HEK293 (cell line): ENCODE measurements around the gene RAC2.

Experiments used
- CTCF ChIA-PET: fragments of 350-600 bp; formaldehyde crosslinking; extraction: SDS; loops from one replicate; lab custom pipeline; 2021; ENCODE audit warnings: antibody characterized with exemption; lab: Yijun Ruan, JAX
- POLR2A ChIA-PET: fragments of 300-600 bp; formaldehyde crosslinking; extraction: SDS; loops from one replicate; lab custom pipeline; 2020; ENCODE audit warnings: antibody characterized with exemption, inconsistent platforms; lab: Yijun Ruan, JAX
- H3K27ac ChIP-seq: fragments of 200-500 bp; sonication (Bioruptor generic); 2 replicates; pipeline ENCODE4 v1.5.1; 2014; ENCODE audit warnings: low read depth, low read length, control low read depth, inconsistent platforms; ENCODE audit errors: extremely low read depth
- H3K36me3 ChIP-seq, 2 experiments: fragments of 200-500 bp in 1 of 2; sonication (Bioruptor generic) in 1 of 2; 1 replicate in 1 of 2; 2 replicates in 1 of 2; pipeline ENCODE4 v1.5.1; 2014 to 2017; ENCODE audit warnings: inconsistent platforms in 2 of 2, low read length in 2 of 2; ENCODE audit not compliant: control insufficient read depth in 2 of 2, insufficient read depth in 1 of 2
- H3K4me1 ChIP-seq: fragments of 200-500 bp; sonication (Bioruptor generic); 2 replicates; pipeline ENCODE4 v1.5.1; 2014; ENCODE audit warnings: mild to moderate bottlenecking, low read length, inconsistent platforms; ENCODE audit not compliant: control insufficient read depth, insufficient read depth
- H3K4me3 ChIP-seq: 2 replicates; pipeline ENCODE4 v1.5.1; 2011; ENCODE audit warnings: low read depth, mild to moderate bottlenecking, control low read depth, low read length, moderate library complexity
- H3K9me3 ChIP-seq: fragments of 200-500 bp; sonication (Bioruptor generic); 2 replicates; pipeline ENCODE4 v1.5.1; 2014; ENCODE audit warnings: low read depth, low read length, inconsistent platforms; ENCODE audit not compliant: control insufficient read depth, insufficient read depth
- HIC1 ChIP-seq: fragments of 450-650 bp; formaldehyde crosslinking; IDR thresholded peaks from 2 replicates; pipeline ENCODE4 v1.5.1; 2016; ENCODE audit warnings: missing biosample characterization, missing genetic modification characterization
- KLF16 ChIP-seq: fragments of 450-650 bp; formaldehyde crosslinking; IDR thresholded peaks from 2 replicates; pipeline ENCODE4 v1.5.1; 2017; ENCODE audit warnings: missing biosample characterization, missing genetic modification characterization
- KLF17 ChIP-seq: fragments of 450-650 bp; formaldehyde crosslinking; IDR thresholded peaks from 2 replicates; pipeline ENCODE4 v1.5.1; 2016; ENCODE audit warnings: missing biosample characterization, missing genetic modification characterization
- KLF9 ChIP-seq: fragments of 450-650 bp; formaldehyde crosslinking; IDR thresholded peaks from 2 replicates; pipeline ENCODE4 v1.5.1; 2016; ENCODE audit warnings: missing biosample characterization, missing genetic modification characterization, low read depth
- PRDM4 ChIP-seq: fragments of 450-650 bp; formaldehyde crosslinking; IDR thresholded peaks from 2 replicates; pipeline ENCODE4 v1.5.1; 2017; ENCODE audit warnings: missing biosample characterization, missing genetic modification characterization
- TCF7L2 ChIP-seq: IDR thresholded peaks from 2 replicates; pipeline ENCODE4 v1.6.1; 2011; ENCODE audit warnings: low read depth, mild to moderate bottlenecking, inconsistent platforms, low read length, moderate library complexity, borderline replicate concordance
- TSHZ1 ChIP-seq: fragments of 450-650 bp; formaldehyde crosslinking; IDR thresholded peaks from 2 replicates; pipeline ENCODE4 v1.5.1; 2016; ENCODE audit warnings: missing biosample characterization, missing genetic modification characterization, borderline replicate concordance
- ZBTB49 ChIP-seq: fragments of 450-650 bp; formaldehyde crosslinking; IDR thresholded peaks from 2 replicates; pipeline ENCODE4 v1.5.1; 2016; ENCODE audit warnings: missing biosample characterization, missing genetic modification characterization, low read depth
- ZBTB7A ChIP-seq: fragments of 450-650 bp; formaldehyde crosslinking; IDR thresholded peaks from 2 replicates; pipeline ENCODE4 v1.5.1; 2016; ENCODE audit warnings: low read depth, missing biosample characterization, missing genetic modification characterization
- ZNF10 ChIP-seq: fragments of 450-650 bp; formaldehyde crosslinking; IDR thresholded peaks from 2 replicates; pipeline ENCODE4 v1.5.1; 2017; ENCODE audit warnings: missing biosample characterization, missing genetic modification characterization
- ZNF18 ChIP-seq: fragments of 450-650 bp; formaldehyde crosslinking; IDR thresholded peaks from 2 replicates; pipeline ENCODE4 v1.5.1; 2016; ENCODE audit warnings: missing biosample characterization, missing genetic modification characterization
- ZNF366 ChIP-seq: fragments of 450-650 bp; formaldehyde crosslinking; conservative IDR thresholded peaks from 2 replicates; pipeline ENCODE4 v1.5.1; 2016; ENCODE audit warnings: missing biosample characterization, missing genetic modification characterization
- ZNF398 ChIP-seq: fragments of 450-650 bp; formaldehyde crosslinking; IDR thresholded peaks from 2 replicates; pipeline ENCODE4 v1.5.1; 2017; ENCODE audit warnings: missing biosample characterization, missing genetic modification characterization
- ZNF404 ChIP-seq: fragments of 450-650 bp; formaldehyde crosslinking; IDR thresholded peaks from 2 replicates; pipeline ENCODE4 v1.5.1; 2017; ENCODE audit warnings: missing biosample characterization, missing genetic modification characterization
- ZNF426 ChIP-seq: fragments of 450-650 bp; formaldehyde crosslinking; IDR thresholded peaks from 2 replicates; pipeline ENCODE4 v1.5.1; 2017; ENCODE audit warnings: missing biosample characterization, missing genetic modification characterization, mild to moderate bottlenecking, inconsistent platforms, moderate library complexity
- ZNF473 ChIP-seq: fragments of 450-650 bp; formaldehyde crosslinking; IDR thresholded peaks from 2 replicates; pipeline ENCODE4 v1.5.1; 2017; ENCODE audit warnings: missing biosample characterization, missing genetic modification characterization
- ZNF48 ChIP-seq: fragments of 450-650 bp; formaldehyde crosslinking; IDR thresholded peaks from 2 replicates; pipeline ENCODE4 v1.5.1; 2016; ENCODE audit warnings: missing biosample characterization, missing genetic modification characterization
- ZNF585B ChIP-seq: fragments of 450-650 bp; formaldehyde crosslinking; IDR thresholded peaks from 2 replicates; pipeline ENCODE4 v1.5.1; 2016; ENCODE audit warnings: missing biosample characterization, missing genetic modification characterization
- ZNF777 ChIP-seq: fragments of 450-650 bp; formaldehyde crosslinking; IDR thresholded peaks from 2 replicates; pipeline ENCODE4 v1.5.1; 2017; ENCODE audit warnings: missing biosample characterization, missing genetic modification characterization, borderline replicate concordance
- ZNF791 ChIP-seq: fragments of 450-650 bp; formaldehyde crosslinking; IDR thresholded peaks from 2 replicates; pipeline ENCODE4 v1.5.1; 2016; ENCODE audit warnings: missing biosample characterization, missing genetic modification characterization
- ZNF837 ChIP-seq: fragments of 450-650 bp; formaldehyde crosslinking; IDR thresholded peaks from 2 replicates; pipeline ENCODE4 v1.5.1; 2016; ENCODE audit warnings: missing biosample characterization, missing genetic modification characterization

The RAC2 gene

GRCh38 chr22:37249986-37250385 is 5.9 kb upstream of the RAC2 start (continued):
- no peak for TF ChIP-seq ZBTB7A (tag by site-specific recombination)
- TF ChIP-seq ZNF426: no peak
- TF ChIP-seq ZNF473 (tag by site-specific recombination): no peak
- no peak for TF ChIP-seq KLF17 (tag by site-specific recombination)
- no peak for TF ChIP-seq PRDM4 (tag by site-specific recombination)
- no peak for TF ChIP-seq KLF16 (tag by site-specific recombination)
- no peak for TF ChIP-seq ZNF48 (tag by site-specific recombination)

- POLR2A ChIA-PET: no interaction called here
- no peak for TF ChIP-seq ZNF18
- TF ChIP-seq KLF9 (tag by site-specific recombination): no peak
- no peak for TF ChIP-seq ZBTB49 (tag by site-specific recombination)
- no peak for TF ChIP-seq ZNF10
- TF ChIP-seq TSHZ1: no peak
- TF ChIP-seq ZNF791 (tag by site-specific recombination): no peak
- no peak for TF ChIP-seq ZNF777 (tag by site-specific recombination)
- TF ChIP-seq ZNF404 (tag by site-specific recombination): no peak
- TF ChIP-seq ZNF585B (tag by site-specific recombination): no peak
- TF ChIP-seq HIC1: no peak
- no peak for TF ChIP-seq ZNF837 (tag by site-specific recombination)
- no peak for TF ChIP-seq ZNF398 (tag by site-specific recombination)
- TF ChIP-seq ZNF366 (tag by site-specific recombination): no peak
- TF ChIP-seq TCF7L2: no peak
- TF ChIP-seq, all 188 proteins: peak for 0
- CTCF ChIA-PET: interaction anchor here (0.7 to 2.2 kb wide), 4 partner anchors 13 to 250 kb away, joined by 3 to 9 read pairs (median 3); no protein-coding TSS in a partner anchor
- H3K9me3 ChIP-seq: no peaks in the 10 kb centered on the region
- H3K36me3 ChIP-seq: no peaks in the 10 kb centered on the region
- H3K4me3 ChIP-seq: no peak overlapping the region
- no peak overlapping the region for H3K27ac ChIP-seq
- H3K4me1 ChIP-seq: no peaks in the 10 kb centered on the region
These were observed 4.2 kb upstream of the RAC2 start for GRCh38 chr22:37248251-37248650.
